Urinary bladder (tissue), 4 donors: ENCODE measurements around the gene F2RL2. TPM values are rescaled to one million over a fixed set of nuclear protein-coding genes. Genes with fewer than 3 reads are reported as not detected.
A peak's percentile ranks its signal among the peaks of the same experiment; 100 is the strongest.

ENCODE experiments used
- DNase-seq: peaks from one replicate; pipeline ENCODE4 v3.0.0-alpha.2; 2015; ENCODE audit errors: extremely low spot score
- H3K27ac ChIP-seq: one replicate; pipeline ENCODE4 v1.5.1; 2013; ENCODE audit warnings: low read depth, mild to moderate bottlenecking, moderate library complexity
- H3K36me3 ChIP-seq: one replicate; pipeline ENCODE4 v1.6.1; 2013; ENCODE audit warnings: mild to moderate bottlenecking, moderate library complexity; ENCODE audit not compliant: insufficient read depth
- H3K4me1 ChIP-seq: one replicate; pipeline ENCODE4 v1.6.1; 2013; ENCODE audit warnings: mild to moderate bottlenecking, moderate library complexity; ENCODE audit not compliant: insufficient read depth
- H3K4me3 ChIP-seq: one replicate; pipeline ENCODE4 v1.5.1; 2013; ENCODE audit warnings: low read depth, low read length
- WGBS: extraction: QIAGEN DNeasy Blood & Tissue Kit; methylation state at CpG from one replicate; pipeline ENCODE4 v1.1.7; 2013; 5-methylcytosine and 5-hydroxymethylcytosine counted together
- polyA plus RNA-seq: library from polyadenylated mRNA; stranded (reverse); fragments of 200-250 nt; gene quantifications from one replicate; pipeline ENCODE4 v1.2.3, GENCODE V29; 2013
- total RNA-seq: library from RNA; depleted of rRNA; stranded (reverse); fragments of >200 nt; gene quantifications from one replicate; pipeline ENCODE4 v1.2.3, GENCODE V29; 2014
- donor health status: healthy with polysubstance abuse.
- donor health status: healthy.

F2RL2 gene
- total and polyA plus RNA-seq, 2 donors, result 1.1 to 2.1 TPM

DNA sequence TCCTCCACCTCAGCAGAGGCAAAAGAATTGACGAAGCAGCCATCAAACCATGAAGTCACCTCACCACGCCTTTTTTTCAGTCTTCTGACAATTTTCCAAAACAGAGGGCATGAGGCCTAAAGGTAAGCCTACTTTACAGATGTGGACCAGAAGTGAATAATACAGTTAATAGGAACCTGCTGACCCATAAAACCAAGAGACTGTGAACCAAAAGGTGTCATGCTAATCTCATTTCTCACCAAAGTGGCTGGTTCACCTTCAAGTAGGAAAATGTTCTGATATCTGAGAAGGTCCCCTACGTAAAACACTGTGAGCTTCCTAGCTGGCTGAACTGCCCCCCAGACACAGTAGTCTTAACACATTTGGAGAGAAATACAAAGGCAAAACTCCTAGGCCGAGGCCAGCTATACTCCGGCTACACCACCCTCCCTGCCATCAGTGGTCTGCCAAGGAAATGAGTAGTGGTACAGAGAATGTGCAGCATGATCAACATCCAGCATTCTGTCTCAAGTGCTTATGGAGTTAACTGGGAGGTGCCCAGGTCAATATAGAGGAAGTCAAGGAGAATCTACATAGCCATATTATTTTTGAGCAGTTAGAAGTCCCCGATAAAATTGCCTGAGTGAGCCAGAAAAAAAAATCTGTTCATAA is 19.3 kb upstream of the F2RL2 start:
- Histone ChIP-seq H3K4me1 (no peaks in the 10 kb centered on the region), H3K27ac (no peak overlapping the region), H3K4me3 (no peak overlapping the region), H3K36me3 (no peaks in the 10 kb centered on the region)
- DNase-seq, result no peak
- WGBS, result 81% methylated on average over 6 of the region's 6 CpGs

DNA sequence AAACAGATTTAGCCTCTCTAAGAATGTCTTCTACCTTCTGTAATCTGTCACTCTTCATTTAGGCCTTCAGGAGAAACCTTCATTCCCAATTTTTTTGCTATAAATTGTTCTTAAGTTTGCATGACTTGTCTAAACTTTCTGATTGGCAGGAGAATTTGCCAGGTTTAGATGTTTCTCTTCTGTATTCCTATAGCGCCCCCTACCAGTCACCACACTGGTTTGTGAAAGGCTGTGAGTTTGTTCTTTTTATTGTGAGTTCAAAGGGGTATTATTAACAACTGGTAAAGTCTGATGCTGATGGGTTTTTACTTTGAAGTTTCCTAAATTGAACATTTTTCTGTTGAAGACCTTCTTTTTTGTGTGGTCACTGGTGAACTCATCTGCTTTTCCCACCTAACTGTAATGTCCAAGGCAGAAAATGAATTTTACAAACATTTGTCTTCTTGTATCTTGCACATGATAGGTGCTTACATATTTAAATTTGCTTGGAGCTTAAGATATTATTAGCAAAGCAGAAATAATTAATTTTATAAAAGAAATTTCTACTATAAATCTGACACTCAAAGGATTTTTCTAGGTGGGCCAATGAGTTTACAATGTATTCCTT is 18.4 kb upstream of the F2RL2 start:
- 23% methylated on average over 1 of the region's 1 CpG for WGBS
- peak; percentile 14 for DNase-seq
- Histone ChIP-seq H3K36me3 (no peaks in the 10 kb centered on the region), H3K4me3 (no peak overlapping the region), H3K4me1 (no peaks in the 10 kb centered on the region), H3K27ac (no peak overlapping the region)

DNA sequence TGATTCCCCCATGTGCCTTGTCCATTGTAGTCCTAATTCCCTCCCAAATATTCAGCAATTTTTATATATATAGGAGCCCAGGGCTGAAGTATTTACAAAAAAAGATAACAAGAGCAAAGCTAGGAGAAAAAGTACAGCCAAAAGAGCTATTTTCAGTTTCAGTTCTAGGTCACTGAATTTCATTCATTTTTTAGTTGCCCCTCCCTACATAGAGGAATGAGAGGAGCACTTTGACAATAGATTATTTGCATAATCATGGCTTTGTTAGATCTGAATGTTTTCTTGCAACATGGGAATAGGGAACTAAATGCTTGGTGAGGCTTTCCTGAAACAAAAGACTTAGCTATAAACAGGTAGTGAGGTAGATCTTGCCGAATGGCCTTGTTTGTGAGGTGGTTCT is 15.3 kb upstream of the F2RL2 start:
- Histone ChIP-seq H3K4me1 (no peaks in the 10 kb centered on the region), H3K4me3 (no peak overlapping the region), H3K36me3 (no peaks in the 10 kb centered on the region), H3K27ac (no peak overlapping the region)
- 70% methylated on average over 1 of the region's 1 CpG for WGBS
- no peak for DNase-seq

DNA sequence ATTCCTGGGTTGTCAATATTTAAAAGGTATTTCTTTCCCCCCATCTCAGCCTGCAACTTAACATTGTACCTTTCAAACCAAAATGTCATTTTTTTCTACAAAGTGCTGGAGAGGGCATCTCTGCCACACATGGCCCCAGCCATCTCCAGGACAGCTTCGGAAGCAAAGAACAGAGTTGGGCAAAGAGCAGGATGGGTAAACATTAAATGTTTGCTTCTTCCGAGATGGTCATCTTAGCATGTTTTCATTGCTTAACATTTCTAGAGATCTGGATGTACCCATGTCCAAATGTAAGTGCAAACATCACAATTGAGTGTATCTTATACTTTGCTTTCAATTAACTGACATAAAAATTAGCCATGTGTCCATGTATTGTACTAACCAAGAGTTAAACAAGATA is 14.3 kb upstream of the F2RL2 start:
- H3K4me1 ChIP-seq, result no peaks in the 10 kb centered on the region
- no peak overlapping the region for H3K27ac ChIP-seq
- no peak overlapping the region for H3K4me3 ChIP-seq
- WGBS, result 91% methylated on average over 2 of the region's 2 CpGs
- no peak for DNase-seq
- H3K36me3 ChIP-seq, result no peaks in the 10 kb centered on the region

DNA sequence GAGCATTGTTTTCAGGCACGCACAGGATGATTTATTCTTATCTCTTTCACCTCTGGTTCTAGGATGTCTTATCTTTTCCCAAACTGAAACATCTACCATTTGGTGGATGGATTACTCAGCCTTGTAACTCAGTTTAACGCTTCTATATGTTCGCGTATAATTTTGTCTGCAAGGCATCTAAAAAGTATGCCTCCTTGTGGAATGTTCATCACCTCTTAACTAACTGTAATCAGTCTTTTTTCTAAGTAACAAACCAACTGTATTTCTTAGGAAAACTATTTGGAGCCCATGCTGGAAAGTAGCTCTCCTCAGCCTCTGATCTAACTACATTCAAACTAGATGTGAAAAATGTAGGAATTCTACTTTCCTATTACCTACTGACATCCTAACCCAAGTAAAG is 11.5 kb upstream of the F2RL2 start:
- no peak overlapping the region for H3K4me3 ChIP-seq

DNA sequence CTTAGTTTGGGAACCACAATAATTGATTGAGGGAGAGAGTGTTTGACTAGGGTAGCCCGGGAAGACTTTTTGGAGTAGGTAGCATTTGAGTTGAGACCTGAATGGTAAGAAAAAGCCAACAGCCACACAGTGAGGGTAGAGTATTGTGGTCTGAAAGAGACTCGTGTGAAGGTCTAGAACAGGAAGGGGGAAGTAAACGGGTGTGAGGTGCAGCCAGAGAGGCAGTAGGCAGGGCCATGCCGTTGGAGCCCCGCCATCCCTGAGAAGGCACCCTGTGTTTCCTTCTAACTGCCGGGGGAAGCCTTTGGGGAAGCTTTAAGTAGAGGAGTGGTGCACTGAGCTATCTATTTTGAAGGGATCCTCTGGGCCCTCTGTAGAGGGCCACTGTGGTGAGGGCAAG is 3.5 kb upstream of the F2RL2 start:
- WGBS, result 80% methylated on average over 6 of the region's 6 CpGs
- Histone ChIP-seq H3K4me3 (no peak overlapping the region), H3K4me1 (no peaks in the 10 kb centered on the region), H3K27ac (no peak overlapping the region), H3K36me3 (no peaks in the 10 kb centered on the region)
- DNase-seq, result no peak

More for the DNA sequence above, 11.5 kb upstream of the F2RL2 start:
- WGBS, result 67% methylated on average over 4 of the region's 4 CpGs
- Histone ChIP-seq H3K36me3 (no peaks in the 10 kb centered on the region), H3K27ac (no peak overlapping the region), H3K4me1 (no peaks in the 10 kb centered on the region)
- DNase-seq, result no peak

DNA sequence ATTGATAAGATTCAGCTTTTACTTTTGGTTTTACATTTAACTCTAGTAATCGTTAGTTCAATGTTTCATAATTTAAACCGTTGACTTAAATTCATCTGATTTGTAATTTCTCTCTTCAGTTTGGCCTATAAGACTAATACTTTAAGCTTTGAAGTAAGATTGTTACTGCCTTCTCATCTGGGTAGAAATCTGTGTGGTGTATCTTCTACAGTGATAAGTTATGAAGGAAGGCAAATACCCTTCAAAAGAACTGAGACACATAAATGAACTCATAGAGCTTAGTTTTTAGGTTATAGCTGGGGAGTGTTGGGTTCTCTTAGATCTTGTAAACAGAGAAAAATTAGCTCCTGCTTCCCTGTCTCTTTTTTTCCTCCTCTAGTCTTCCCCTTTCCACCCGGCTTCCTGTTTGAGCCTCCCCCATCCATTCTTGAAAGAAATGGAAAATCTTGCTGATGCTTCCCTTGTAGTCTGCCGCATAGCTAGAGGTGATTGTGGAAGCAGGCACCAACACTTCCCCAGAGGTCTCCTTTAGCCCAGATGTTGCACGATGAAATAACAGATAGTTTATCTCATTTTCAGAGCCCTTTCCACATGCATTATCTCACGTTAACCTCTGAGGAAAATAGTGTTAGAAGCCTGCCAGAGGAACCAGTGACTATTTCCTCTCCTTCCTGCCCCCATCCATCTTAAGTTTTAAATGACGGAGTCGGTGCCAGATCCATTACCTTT is 2.0 kb upstream of the F2RL2 start:
- Histone ChIP-seq H3K4me3 (no peak overlapping the region), H3K4me1 (no peaks in the 10 kb centered on the region), H3K27ac (no peak overlapping the region), H3K36me3 (no peaks in the 10 kb centered on the region)
- no peak for DNase-seq
- WGBS, result 51% methylated on average over 8 of the region's 8 CpGs

DNA sequence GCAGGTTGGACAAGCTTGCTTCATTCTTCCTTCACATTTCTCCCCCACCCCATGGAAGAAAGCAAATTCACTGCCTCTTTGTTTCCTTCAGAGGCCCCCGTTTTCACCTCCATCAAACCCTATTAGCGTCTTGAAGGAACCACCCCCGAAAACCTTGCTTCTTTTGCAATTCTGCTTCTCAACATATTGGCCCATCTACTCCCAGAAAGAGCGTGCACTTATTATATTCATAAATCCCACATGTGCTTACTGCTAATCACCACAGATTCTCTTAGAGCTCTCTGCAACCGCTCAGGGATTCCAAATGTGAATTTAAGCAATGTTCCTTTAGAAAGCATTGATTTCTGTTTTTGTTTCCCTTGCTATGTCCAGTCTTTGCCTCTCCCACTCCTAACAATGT is 1.1 kb downstream of the F2RL2 start:
- Histone ChIP-seq H3K27ac (no peak overlapping the region), H3K36me3 (no peaks in the 10 kb centered on the region), H3K4me3 (no peak overlapping the region), H3K4me1 (no peaks in the 10 kb centered on the region)
- DNase-seq, result no peak
- WGBS, result 80% methylated on average over 5 of the region's 5 CpGs

DNA sequence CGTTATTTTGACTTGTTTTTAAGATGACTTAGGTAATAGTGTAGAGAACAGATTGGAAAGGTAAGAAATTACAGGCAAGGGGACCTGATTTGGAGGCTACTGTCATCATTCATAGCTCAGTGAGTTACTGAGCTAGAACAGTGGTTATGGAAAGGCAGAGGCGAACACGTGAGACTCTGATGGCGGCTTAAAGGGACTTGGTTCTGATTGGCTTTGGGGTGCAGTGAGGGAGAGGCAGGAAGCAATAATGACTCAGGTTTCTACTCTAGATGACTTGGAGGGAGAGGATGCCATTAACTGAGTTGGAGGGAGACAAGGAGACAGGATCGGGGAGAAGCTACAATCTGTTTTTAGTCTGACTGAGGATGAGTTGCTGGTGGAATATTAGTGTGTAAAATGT is 3.0 kb downstream of the F2RL2 start:
- WGBS, result 95% methylated on average over 5 of the region's 5 CpGs
- H3K4me1 ChIP-seq, result no peaks in the 10 kb centered on the region
- no peak for DNase-seq
- no peak overlapping the region for H3K27ac ChIP-seq
- H3K4me3 ChIP-seq, result no peak overlapping the region
- H3K36me3 ChIP-seq, result no peaks in the 10 kb centered on the region

DNA sequence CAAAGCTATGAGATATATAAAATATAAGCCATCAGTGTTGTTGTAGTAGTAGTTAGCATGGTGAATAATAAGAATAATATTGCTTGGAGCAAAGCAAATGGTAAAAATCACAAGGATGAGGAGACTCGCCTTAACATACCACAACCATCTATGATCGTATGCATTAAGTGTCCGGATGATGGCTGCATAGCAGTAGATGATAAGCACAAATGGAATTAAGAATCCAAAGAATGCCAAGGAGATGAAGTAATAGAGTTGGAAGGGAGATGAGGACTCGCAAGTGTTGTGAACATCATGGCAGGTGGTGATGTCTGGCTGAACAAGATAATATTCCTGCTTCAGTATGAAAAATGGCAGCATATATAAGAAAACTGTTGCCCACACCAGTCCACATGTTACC is 5.5 kb downstream of the F2RL2 start:
- DNase-seq, result no peak
- no peaks in the 10 kb centered on the region for H3K4me1 ChIP-seq
- H3K27ac ChIP-seq, result no peak overlapping the region
- no peaks in the 10 kb centered on the region for H3K36me3 ChIP-seq
- H3K4me3 ChIP-seq, result no peak overlapping the region
- 67% methylated on average over 4 of the region's 4 CpGs for WGBS

DNA sequence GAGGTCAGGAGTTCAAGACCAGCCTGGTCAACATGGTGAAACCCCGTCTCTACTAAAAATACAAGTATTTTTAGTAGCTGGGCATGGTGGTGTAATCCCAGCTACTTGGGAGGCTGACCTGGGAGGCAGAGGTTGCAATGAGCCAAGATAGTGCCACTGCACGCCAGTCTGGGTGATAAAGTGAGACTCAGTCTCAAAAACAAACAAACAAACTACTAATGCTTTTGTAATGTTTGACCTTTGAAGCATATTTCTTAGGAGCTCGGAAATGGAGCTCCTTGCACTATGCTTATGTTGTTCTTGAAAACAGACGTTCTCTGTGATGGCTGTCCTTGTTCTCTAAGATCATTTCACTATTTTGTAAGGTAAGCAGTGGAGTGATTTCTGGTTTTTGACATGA is 6.0 kb downstream of the F2RL2 start:
- Histone ChIP-seq H3K36me3 (no peaks in the 10 kb centered on the region), H3K27ac (no peak overlapping the region), H3K4me3 (no peak overlapping the region), H3K4me1 (no peaks in the 10 kb centered on the region)
- 85% methylated on average over 4 of the region's 4 CpGs for WGBS
- DNase-seq, result no peak

DNA sequence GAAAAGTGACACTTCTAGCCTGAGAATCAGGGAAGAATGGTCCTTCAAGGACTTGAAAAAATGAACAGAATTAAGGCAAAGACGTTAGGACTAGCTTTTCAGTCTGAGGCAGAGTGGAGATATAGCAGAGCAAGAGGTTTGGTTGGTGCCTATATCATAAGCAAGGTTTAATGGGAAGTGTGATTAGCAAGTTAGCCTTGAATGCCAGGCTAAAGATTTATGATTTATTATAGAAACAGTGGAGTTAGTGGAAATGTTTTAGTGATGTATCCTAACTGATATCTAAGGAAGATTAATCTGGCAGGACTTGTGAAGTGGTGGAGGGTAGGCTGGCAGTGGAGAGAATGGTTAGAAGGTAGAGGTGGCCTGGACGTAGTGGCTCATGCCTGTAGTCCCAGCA is 7.0 kb downstream of the F2RL2 start:
- 84% methylated on average over 2 of the region's 2 CpGs for WGBS
- H3K4me3 ChIP-seq, result no peak overlapping the region
- no peak for DNase-seq
- no peaks in the 10 kb centered on the region for H3K36me3 ChIP-seq
- no peaks in the 10 kb centered on the region for H3K4me1 ChIP-seq
- no peak overlapping the region for H3K27ac ChIP-seq

DNA sequence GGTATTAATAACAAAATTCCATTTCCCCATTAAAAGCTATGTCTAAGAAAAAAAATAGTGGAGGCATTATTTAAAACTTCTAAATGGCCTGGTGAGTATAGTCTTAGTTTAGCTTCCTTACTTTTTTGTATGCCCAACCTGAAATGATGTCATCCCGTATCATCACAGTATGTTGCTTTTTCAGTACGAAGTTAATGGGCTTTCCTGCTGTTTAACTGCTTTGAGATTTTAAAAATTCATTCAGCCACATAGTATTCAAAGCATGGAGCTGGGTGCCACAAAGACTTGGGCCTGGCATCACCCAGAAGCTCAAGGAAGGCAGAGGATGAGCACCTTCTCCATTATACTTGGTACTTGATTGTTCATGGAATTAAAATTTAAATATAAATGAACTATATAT is 7.4 kb downstream of the F2RL2 start:
- no peak for DNase-seq
- Histone ChIP-seq H3K4me3 (no peak overlapping the region), H3K4me1 (no peaks in the 10 kb centered on the region), H3K36me3 (no peaks in the 10 kb centered on the region), H3K27ac (no peak overlapping the region)
- 70% methylated on average over 2 of the region's 2 CpGs for WGBS

DNA sequence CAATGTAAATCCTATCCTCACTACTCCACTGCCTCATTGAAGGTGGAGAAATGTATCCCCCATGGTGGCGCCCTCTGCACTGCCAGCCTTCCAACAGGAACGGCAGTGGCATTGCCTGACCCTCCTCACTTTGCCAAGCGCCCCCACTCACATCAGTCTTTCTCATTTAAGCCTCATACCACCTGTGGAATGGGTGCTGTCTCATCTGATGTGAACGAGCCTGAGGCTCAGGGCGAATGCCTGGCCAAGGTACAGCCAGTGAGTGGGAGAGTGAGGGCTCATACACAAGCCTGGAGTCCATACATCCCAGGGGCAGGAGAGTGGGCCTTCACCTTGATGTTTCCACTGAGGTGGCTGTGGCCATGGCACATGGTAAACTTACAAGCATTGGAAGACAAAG is 10.3 kb downstream of the F2RL2 start:
- no peak overlapping the region for H3K27ac ChIP-seq
- H3K36me3 ChIP-seq, result no peaks in the 10 kb centered on the region
- DNase-seq, result no peak
- no peaks in the 10 kb centered on the region for H3K4me1 ChIP-seq
- 73% methylated on average over 5 of the region's 5 CpGs for WGBS
- H3K4me3 ChIP-seq, result no peak overlapping the region
